Psoas muscle (tissue), 8 donors: ENCODE measurements around the gene ATG4A. TPM values are rescaled to one million over a fixed set of nuclear protein-coding genes. Genes with fewer than 3 reads are reported as not detected.

Source experiments
- ATAC-seq, 4 donors: fragments of 200-7000 bp; cut with Tn5 transposase; one replicate each; pipeline ENCODE4 v1.9.1; 2020; ENCODE audit warnings: moderate library complexity in 3 of 4, mild to moderate bottlenecking in 2 of 4
- DNase-seq, 2 donors: peaks; one replicate each; pipeline ENCODE4 v3.0.0-alpha.2; 2020
- H3K27ac ChIP-seq: fragments of 200-600 bp; one replicate; pipeline ENCODE4 v1.8.0; 2022
- H3K27me3 ChIP-seq, 3 donors: fragments of 200-600 bp in 1 of 3; one replicate each; pipeline versions ENCODE4 v1.6.1 to v1.8.0; 2013 to 2022; ENCODE audit warnings: low read length in 2 of 3, mild to moderate bottlenecking in 2 of 3, moderate library complexity in 1 of 3; ENCODE audit not compliant: insufficient read depth in 3 of 3
- H3K36me3 ChIP-seq, 2 donors: fragments of 200-600 bp in 1 of 2; one replicate each; pipeline versions ENCODE4 v1.6.1 to v1.8.0; 2013 to 2022; ENCODE audit warnings: low read depth in 1 of 2, mild to moderate bottlenecking in 1 of 2, moderate library complexity in 1 of 2; ENCODE audit not compliant: insufficient read depth in 1 of 2
- H3K4me1 ChIP-seq: fragments of 200-600 bp; one replicate; pipeline ENCODE4 v1.8.0; 2022
- H3K4me3 ChIP-seq: fragments of 200-600 bp; one replicate; pipeline ENCODE4 v1.8.0; 2022; ENCODE audit warnings: mild to moderate bottlenecking
- H3K9me3 ChIP-seq: fragments of 200-600 bp; one replicate; pipeline ENCODE4 v1.8.0; 2022
- CTCF ChIP-seq: fragments of 200-600 bp; IDR thresholded peaks from one replicate; pipeline ENCODE4 v1.8.0; 2022; ENCODE audit warnings: antibody characterized with exemption
- WGBS, 3 donors: extraction: QIAGEN DNeasy Blood & Tissue Kit; methylation state at CpG; one replicate each; pipeline versions ENCODE4 v1.1.6 to v1.1.7; 2013; 5-methylcytosine and 5-hydroxymethylcytosine counted together
- intact Hi-C, 2 donors: fragments of 100-400 bp; cut with DNase I; formaldehyde crosslinking; loops; one replicate each; pipeline versions ENCODE4 v1.11.0 to v1.14.2; 2022
- polyA plus RNA-seq, 3 donors: library from polyadenylated mRNA; stranded (reverse); fragments of 200-250 nt; gene quantifications; one replicate each; pipeline ENCODE4 v1.2.3, GENCODE V29; 2013
- total RNA-seq, 4 donors: library from RNA; stranded (reverse); fragmentation: NEBNext Ultra II Directional in 2 of 4; extraction: Animal tissue kit (Norgen Biotek cat#: 25700) in 2 of 4; gene quantifications; one replicate each; pipeline versions ENCODE4 v1.2.1 to v1.2.4, GENCODE V29; 2021 to 2023
- donor health status: healthy with polysubstance abuse.
- donor health status: DM: no; HTN: no; CAD: no; lungs with moderate emphysema.
- donor health status: Bipolar disorder and iron deficiency.
- donor health status: healthy.
- donor health status: DM: yes; HTN: yes; CAD: no.
- donor health status: DM: no; HTN: no; CAD: no.
- donor health status: DM: no; HTN: no; CAD: no.
- donor health status: DM: yes; HTN: yes; CAD: no.

ATG4A gene
- total and polyA plus RNA-seq, 7 donors: 14.7 to 35.1 (median 22.3) TPM

GRCh38 chrX:108131471-108131870 is 39.9 kb downstream of the ATG4A start:
- Histone ChIP-seq H3K27me3 (no peaks in the 10 kb centered on the region), H3K36me3 (peaks cover 0 to 28% of the 10 kb centered on the region in 2 donors), H3K4me3 (no peak overlapping the region), H3K9me3 (no peaks in the 10 kb centered on the region), H3K4me1 (no peaks in the 10 kb centered on the region), H3K27ac (no peak overlapping the region)
- no peak for TF ChIP-seq CTCF
- intact Hi-C loops: no loop called here
- no peak for DNase-seq
- ATAC-seq: no peak
- 67 to 85% (median 80%) methylated on average over 2 of the region's 2 CpGs for WGBS, 3 donors

GRCh38 chrX:108132034-108132433 is 40.5 kb downstream of the ATG4A start:
- intact Hi-C loops: no loop called here
- WGBS, 3 donors: 74 to 94% (median 94%) methylated on average over 8 of the region's 8 CpGs
- Histone ChIP-seq H3K27ac (no peak overlapping the region), H3K27me3 (no peaks in the 10 kb centered on the region), H3K4me3 (no peak overlapping the region), H3K36me3 (peaks cover 0 to 28% of the 10 kb centered on the region in 2 donors), H3K9me3 (no peaks in the 10 kb centered on the region), H3K4me1 (no peaks in the 10 kb centered on the region)
- TF ChIP-seq CTCF: no peak
- ATAC-seq (no peak), DNase-seq (no peak)

GRCh38 chrX:108132876-108133275 is 41.3 kb downstream of the ATG4A start:
- Histone ChIP-seq H3K9me3 (no peaks in the 10 kb centered on the region), H3K4me1 (no peaks in the 10 kb centered on the region), H3K36me3 (peaks cover 0 to 27% of the 10 kb centered on the region in 2 donors), H3K27ac (no peak overlapping the region), H3K27me3 (no peaks in the 10 kb centered on the region), H3K4me3 (no peak overlapping the region)
- DNase-seq (no peak), ATAC-seq (no peak)
- no peak for TF ChIP-seq CTCF
- 73 to 82% (median 73%) methylated on average over 2 of the region's 2 CpGs for WGBS, 3 donors
- intact Hi-C loops: no loop called here

- ATAC-seq: no peak
Observed at GRCh38 chrX:108134724-108135123, 43.1 kb downstream of the ATG4A start.

More at GRCh38 chrX:108134724-108135123, 43.1 kb downstream of the ATG4A start:
- intact Hi-C loops: loop anchor here (5.0 kb wide), 1 partner anchor 112 kb away; no protein-coding TSS in a partner anchor
- H3K4me1 ChIP-seq: no peaks in the 10 kb centered on the region
- TF ChIP-seq CTCF: no peak
- H3K36me3 ChIP-seq: peaks cover 0 to 38% of the 10 kb centered on the region in 2 donors
- no peak overlapping the region for H3K27ac ChIP-seq
- no peak for DNase-seq
- no peaks in the 10 kb centered on the region for H3K27me3 ChIP-seq
- WGBS, 3 donors: 57 to 84% (median 83%) methylated on average over 1 of the region's 1 CpG
- no peak overlapping the region for H3K4me3 ChIP-seq
- no peaks in the 10 kb centered on the region for H3K9me3 ChIP-seq
